Measurements from ENCODE around the gene LTC4S. TPM values are rescaled to one million over a fixed set of nuclear protein-coding genes. Genes with fewer than 3 reads are reported as not detected.

The LTC4S gene
- total and polyA plus RNA-seq, 9 of the 15 experiments (the other 6 are each of a cell fraction or from before 2014, with no cell fraction given), result 0.17 to 0.77 (median 0.75) TPM; not detected in 6

GRCh38 chr5:179801304-179802206, 7.8 kb downstream of the LTC4S start (continued):
- TF ChIP-seq ZNF76 (CRISPR knock-in tag; IDR thresholded peaks at IDR 0.05; ENCODE audit: borderline replicate concordance) (no peak), RBFOX2 (IDR thresholded peaks at IDR 0.05; ENCODE audit: low read depth, low read length) (peak; percentile 9), NFIC (IDR thresholded peaks at IDR 0.05) (peak; percentile 27; the same call in 1 of the 2 replicates), SIX5 (IDR thresholded peaks at IDR 0.05; ENCODE audit: borderline replicate concordance in 1 of 2, insufficient read depth in 1 of 2, low read depth in 1 of 2, low read length in 2 of 2) (no peak), FOXJ3 (CRISPR knock-in tag; IDR thresholded peaks at IDR 0.05) (no peak), CHAMP1 (IDR thresholded peaks at IDR 0.05) (no peak), NR4A1 (CRISPR knock-in tag; IDR thresholded peaks at IDR 0.05) (no peak), NR4A1 (tag; IDR thresholded peaks at IDR 0.05) (no peak), TBL1XR1 (IDR thresholded peaks at IDR 0.05; ENCODE audit: low read length in 2 of 2) (no peak), ZNF780A (CRISPR knock-in tag; IDR thresholded peaks at IDR 0.05) (no peak), DLX4 (CRISPR knock-in tag; IDR thresholded peaks at IDR 0.05) (no peak), BRD9 (IDR thresholded peaks at IDR 0.05; ENCODE audit: low read depth, partially characterized antibody) (no peak), ZNF24 (IDR thresholded peaks at IDR 0.05) (no peak), ETS1 (conservative IDR thresholded peaks at IDR 0.05; ENCODE audit: control insufficient read depth, low read depth, low read length) (no peak), ZBTB33 (CRISPR knock-in tag; IDR thresholded peaks at IDR 0.05) (peak; percentile 99), RNF219 (CRISPR knock-in tag; IDR thresholded peaks at IDR 0.05) (no peak), SMC3 (conservative IDR thresholded peaks at IDR 0.05; ENCODE audit: insufficient read depth, low read depth, low read length) (peak; percentile 32; the same call in 1 of the 2 replicates), XRCC3 (IDR thresholded peaks at IDR 0.05) (no peak), MTA3 (IDR thresholded peaks at IDR 0.05; ENCODE audit: borderline replicate concordance) (no peak)

All from K562 (cell line).